Measurements from ENCODE around the gene STK17B. TPM values are rescaled to one million over a fixed set of nuclear protein-coding genes. Genes with fewer than 3 reads are reported as not detected.

STK17B gene
- 44.2 and 51.6 TPM in 2 replicates for total RNA-seq

DNA sequence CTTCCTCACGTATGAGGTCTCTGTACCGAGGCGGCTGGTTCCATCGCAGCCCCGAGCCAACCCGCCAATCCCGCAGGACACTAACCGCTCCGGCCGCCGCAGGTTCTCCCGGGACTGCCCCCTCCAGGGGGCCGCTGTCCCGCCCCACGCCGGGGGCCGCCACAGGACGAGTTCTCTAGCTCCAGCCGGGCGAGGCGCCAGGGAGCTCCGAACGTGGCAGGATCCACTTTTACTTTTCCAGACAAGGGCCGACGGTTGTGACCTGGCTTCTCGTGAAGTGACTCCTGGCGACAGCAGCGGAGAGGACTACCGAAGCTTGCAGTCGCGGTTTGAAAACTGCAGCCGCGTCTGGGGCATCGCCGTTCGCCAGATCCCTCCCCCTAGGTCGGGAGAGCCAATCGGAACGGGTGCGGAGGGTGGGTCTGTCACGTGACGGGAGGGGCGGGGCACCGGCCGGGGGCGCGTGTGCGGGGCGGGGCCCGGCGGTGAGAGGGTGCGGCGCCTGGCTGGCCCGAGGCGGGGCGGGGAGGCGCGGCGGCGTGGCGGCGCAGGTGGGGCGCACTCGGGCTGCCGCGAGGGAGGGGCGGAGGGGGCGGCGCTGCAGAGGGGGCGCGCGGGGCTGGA, at the start of gene STK17B:
Gene STK17B, minus strand, starts transcription at position 331 of the 624 bp plus-strand sequence. CDS start 8,195 bp downstream, outside the sequence.
- no peaks in the 10 kb centered on the region for H3K27me3 ChIP-seq (ENCODE audit: control insufficient read depth, insufficient read depth, low read length)
- H3K4me3 ChIP-seq (ENCODE audit: low read depth, low read length) = peak within 1 kb of the TSS; percentile 91
- FAIRE-seq (no peak), DNase-seq (ENCODE audit: low read depth) (peak; percentile 80)
- TF ChIP-seq CTCF (IDR thresholded peaks at IDR 0.05; ENCODE audit: insufficient read depth, low read length, severe bottlenecking) = peak; percentile 34
- no peaks in the 10 kb centered on the region for H3K36me3 ChIP-seq (ENCODE audit: control insufficient read depth, insufficient read depth, low read length)

GRCh38 chr2:196220671-196221070, 49.3 kb upstream of the STK17B start:
- no peak overlapping the region for H3K4me3 ChIP-seq (ENCODE audit: low read depth, low read length)
- H3K27me3 ChIP-seq (ENCODE audit: control insufficient read depth, insufficient read depth, low read length) = no peaks in the 10 kb centered on the region
- no peak for DNase-seq (ENCODE audit: low read depth)
- FAIRE-seq = no peak
- TF ChIP-seq CTCF (IDR thresholded peaks at IDR 0.05; ENCODE audit: insufficient read depth, low read length, severe bottlenecking) = no peak
- no peaks in the 10 kb centered on the region for H3K36me3 ChIP-seq (ENCODE audit: control insufficient read depth, insufficient read depth, low read length)

DNA sequence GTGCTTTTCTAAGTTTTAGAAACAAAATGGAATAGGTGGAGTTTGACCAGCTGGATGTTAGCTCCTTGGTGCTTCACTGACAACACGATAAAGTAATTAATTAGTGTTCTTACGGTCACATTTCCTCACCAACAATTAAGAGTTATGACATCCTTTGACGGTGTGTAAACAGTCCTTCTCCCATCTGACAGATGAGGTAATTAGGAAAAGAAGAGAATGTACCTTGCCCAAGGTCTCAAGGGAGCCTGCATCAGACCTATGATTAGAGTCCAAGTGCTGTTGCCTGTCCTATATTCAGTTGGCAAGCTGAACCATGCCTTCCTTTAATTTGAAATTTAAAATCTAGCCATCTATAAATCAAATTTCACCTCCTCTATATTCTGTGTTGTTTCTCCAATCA, 48.3 kb upstream of the STK17B start:
- DNase-seq (ENCODE audit: low read depth) = no peak
- Histone ChIP-seq H3K36me3 (ENCODE audit: control insufficient read depth, insufficient read depth, low read length) (no peaks in the 10 kb centered on the region), H3K27me3 (ENCODE audit: control insufficient read depth, insufficient read depth, low read length) (no peaks in the 10 kb centered on the region), H3K4me3 (ENCODE audit: low read depth, low read length) (no peak overlapping the region)
- no peak for TF ChIP-seq CTCF (IDR thresholded peaks at IDR 0.05; ENCODE audit: insufficient read depth, low read length, severe bottlenecking)
- FAIRE-seq = no peak

- Histone ChIP-seq H3K36me3 (ENCODE audit: control insufficient read depth, insufficient read depth, low read length) (no peaks in the 10 kb centered on the region), H3K4me3 (ENCODE audit: low read depth, low read length) (no peak overlapping the region), H3K27me3 (ENCODE audit: control insufficient read depth, insufficient read depth, low read length) (no peaks in the 10 kb centered on the region)
- TF ChIP-seq CTCF (IDR thresholded peaks at IDR 0.05; ENCODE audit: insufficient read depth, low read length, severe bottlenecking) = no peak
- DNase-seq (ENCODE audit: low read depth) (no peak), FAIRE-seq (no peak)
Observed at GRCh38 chr2:196218106-196218505, 46.7 kb upstream of the STK17B start.

DNA sequence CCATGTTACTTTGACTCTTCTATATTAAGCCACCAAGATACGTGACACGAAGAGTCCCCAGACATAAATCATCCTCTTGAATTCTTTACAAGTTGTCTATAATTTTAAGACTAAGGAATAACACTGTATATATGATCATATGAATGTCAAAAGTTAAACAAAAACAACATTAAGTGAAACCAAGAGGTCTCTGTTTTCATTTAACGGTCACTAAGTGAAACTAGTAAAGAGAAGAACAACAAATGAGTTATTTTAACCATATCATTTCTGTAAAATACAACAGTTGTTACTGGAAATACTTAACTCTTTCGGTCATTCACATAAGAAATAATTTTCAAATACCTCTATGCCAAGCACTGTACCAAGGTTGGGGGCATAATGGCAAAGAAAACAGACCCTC, 45.7 kb upstream of the STK17B start:
- FAIRE-seq (no peak), DNase-seq (ENCODE audit: low read depth) (no peak)
- no peak for TF ChIP-seq CTCF (IDR thresholded peaks at IDR 0.05; ENCODE audit: insufficient read depth, low read length, severe bottlenecking)

GRCh38 chr2:196215376-196215775, 44.0 kb upstream of the STK17B start:
- FAIRE-seq (no peak), DNase-seq (ENCODE audit: low read depth) (no peak)
- no peak overlapping the region for H3K4me3 ChIP-seq (ENCODE audit: low read depth, low read length)

More for the DNA sequence above, 45.7 kb upstream of the STK17B start:
- no peaks in the 10 kb centered on the region for H3K27me3 ChIP-seq (ENCODE audit: control insufficient read depth, insufficient read depth, low read length)
- no peaks in the 10 kb centered on the region for H3K36me3 ChIP-seq (ENCODE audit: control insufficient read depth, insufficient read depth, low read length)
- no peak overlapping the region for H3K4me3 ChIP-seq (ENCODE audit: low read depth, low read length)

More at GRCh38 chr2:196215376-196215775, 44.0 kb upstream of the STK17B start:
- Histone ChIP-seq H3K27me3 (ENCODE audit: control insufficient read depth, insufficient read depth, low read length) (no peaks in the 10 kb centered on the region), H3K36me3 (ENCODE audit: control insufficient read depth, insufficient read depth, low read length) (no peaks in the 10 kb centered on the region)
- no peak for TF ChIP-seq CTCF (IDR thresholded peaks at IDR 0.05; ENCODE audit: insufficient read depth, low read length, severe bottlenecking)
